Testis (tissue), 2 donors: ENCODE results near the gene OR2D3.

Experiments
- POLR2A ChIP-seq: fragments of 450-650 bp; IDR thresholded peaks from one replicate; pipeline ENCODE4 v1.6.1; 2017; ENCODE audit warnings: antibody characterized with exemption, mild to moderate bottlenecking, moderate library complexity
- TF ChIP-seq, protein P1 (sequence below), 3 experiments: fragments of 450-650 bp in 2 of 3; fragments of 200-600 bp in 1 of 3; sonication (generic) in 1 of 3; IDR thresholded peaks; one replicate each; pipeline ENCODE4 v1.5.1; 2016 to 2019; ENCODE audit warnings: antibody characterized with exemption in 3 of 3, mild to moderate bottlenecking in 2 of 3, moderate library complexity in 1 of 3

GRCh38 chr11:6943131-6943530 is 22.3 kb downstream of the OR2D3 start:
- TF ChIP-seq, protein P1, sequence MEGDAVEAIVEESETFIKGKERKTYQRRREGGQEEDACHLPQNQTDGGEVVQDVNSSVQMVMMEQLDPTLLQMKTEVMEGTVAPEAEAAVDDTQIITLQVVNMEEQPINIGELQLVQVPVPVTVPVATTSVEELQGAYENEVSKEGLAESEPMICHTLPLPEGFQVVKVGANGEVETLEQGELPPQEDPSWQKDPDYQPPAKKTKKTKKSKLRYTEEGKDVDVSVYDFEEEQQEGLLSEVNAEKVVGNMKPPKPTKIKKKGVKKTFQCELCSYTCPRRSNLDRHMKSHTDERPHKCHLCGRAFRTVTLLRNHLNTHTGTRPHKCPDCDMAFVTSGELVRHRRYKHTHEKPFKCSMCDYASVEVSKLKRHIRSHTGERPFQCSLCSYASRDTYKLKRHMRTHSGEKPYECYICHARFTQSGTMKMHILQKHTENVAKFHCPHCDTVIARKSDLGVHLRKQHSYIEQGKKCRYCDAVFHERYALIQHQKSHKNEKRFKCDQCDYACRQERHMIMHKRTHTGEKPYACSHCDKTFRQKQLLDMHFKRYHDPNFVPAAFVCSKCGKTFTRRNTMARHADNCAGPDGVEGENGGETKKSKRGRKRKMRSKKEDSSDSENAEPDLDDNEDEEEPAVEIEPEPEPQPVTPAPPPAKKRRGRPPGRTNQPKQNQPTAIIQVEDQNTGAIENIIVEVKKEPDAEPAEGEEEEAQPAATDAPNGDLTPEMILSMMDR (IDR thresholded peaks at IDR 0.05) = no peak
- TF ChIP-seq POLR2A = no peak
